H1 (cell line): ENCODE results near the gene TMEM151A. TPM values are rescaled to one million over a fixed set of nuclear protein-coding genes. Genes with fewer than 3 reads are reported as not detected.

ENCODE experiments used
- CTCF ChIA-PET: fragments of 300-600 bp; sonication (Branson Sonifier 250); formaldehyde crosslinking; loops from one replicate; lab custom pipeline; 2021; ENCODE audit not compliant: partially characterized antibody; lab: Charles Lee
- POLR2A ChIA-PET: fragments of 300-600 bp; sonication (Branson Sonifier 250); formaldehyde crosslinking; loops from one replicate; lab custom pipeline; 2021; ENCODE audit warnings: inconsistent platforms; ENCODE audit not compliant: partially characterized antibody; lab: Charles Lee
- DNase-seq, 2 experiments: peaks; one replicate each; pipeline versions ENCODE4 v3.0.0 to v3.0.0-alpha.2; 2010 to 2022; ENCODE audit warnings: low spot score in 2 of 2, low read depth in 1 of 2, mixed read lengths in 1 of 2
- FAIRE-seq: peaks from 2 replicates; lab custom pipeline; 2011; peaks lifted over from hg19 to GRCh38; lab: Jason Lieb, UNC
- H2AFZ ChIP-seq: 2 replicates; pipeline ENCODE4 v1.8.1; 2012; ENCODE audit warnings: low read length, inconsistent platforms
- H2AK5ac ChIP-seq: 2 replicates; pipeline ENCODE4 v1.6.1; 2013; ENCODE audit warnings: low read depth, low read length
- H2BK120ac ChIP-seq: replicated peaks from 2 replicates; pipeline ENCODE3; 2013; ENCODE audit warnings: low read depth, low read length, inconsistent platforms
- H2BK12ac ChIP-seq: 2 replicates; pipeline ENCODE4 v1.6.1; 2013; ENCODE audit warnings: low read depth, low read length
- H2BK15ac ChIP-seq: 2 replicates; pipeline ENCODE4 v1.6.1; 2013; ENCODE audit warnings: low read length
- H2BK20ac ChIP-seq: 2 replicates; pipeline ENCODE4 v1.6.1; 2013; ENCODE audit warnings: low read length
- H2BK5ac ChIP-seq: 2 replicates; pipeline ENCODE4 v1.6.1; 2013; ENCODE audit warnings: low read depth, low read length
- H3K14ac ChIP-seq: 2 replicates; pipeline ENCODE4 v1.6.1; 2013; ENCODE audit warnings: inconsistent platforms; ENCODE audit not compliant: insufficient read length
- H3K18ac ChIP-seq: 2 replicates; pipeline ENCODE4 v1.6.1; 2013; ENCODE audit warnings: low read length; ENCODE audit errors: extremely low read depth
- H3K23ac ChIP-seq: 2 replicates; pipeline ENCODE4 v1.6.1; 2013; ENCODE audit warnings: inconsistent platforms; ENCODE audit not compliant: insufficient read length
- H3K23me2 ChIP-seq: 2 replicates; pipeline ENCODE4 v1.6.1; 2013; ENCODE audit warnings: low read depth, low read length
- H3K27ac ChIP-seq: 2 replicates; pipeline ENCODE4 v1.6.1; 2011; ENCODE audit warnings: low read depth, low read length, inconsistent platforms
- H3K27me3 ChIP-seq, 4 experiments: replicated peaks in 1 of 4; 1 replicate in 1 of 4; 2 replicates in 3 of 4; pipeline versions ENCODE4 v1.6.1 to v1.8.1; 2011 to 2013; ENCODE audit warnings: low read length in 3 of 4, mild to moderate bottlenecking in 3 of 4, inconsistent platforms in 2 of 4, mixed read lengths in 2 of 4, moderate library complexity in 1 of 4; ENCODE audit not compliant: control insufficient read depth in 3 of 4, insufficient read depth in 3 of 4; ENCODE audit errors: extremely low read depth in 1 of 4
- H3K36me3 ChIP-seq, 4 experiments: 2 replicates each; pipeline versions ENCODE4 v1.6.1 to v1.8.1; 2011 to 2013; ENCODE audit warnings: mild to moderate bottlenecking in 4 of 4, low read length in 3 of 4, moderate library complexity in 2 of 4, control low read depth in 1 of 4, inconsistent platforms in 1 of 4; ENCODE audit not compliant: insufficient read depth in 4 of 4, control insufficient read depth in 2 of 4
- H3K4ac ChIP-seq: replicated peaks from 2 replicates; pipeline ENCODE3; 2013; ENCODE audit warnings: low read length, low read depth, mixed read lengths, inconsistent platforms; ENCODE audit not compliant: insufficient read length
- H3K4me1 ChIP-seq, 4 experiments: replicated peaks in 1 of 4; 1 replicate in 1 of 4; 2 replicates in 3 of 4; pipeline versions ENCODE4 v1.6.1 to v1.8.1; 2011 to 2013; ENCODE audit warnings: low read length in 3 of 4, inconsistent platforms in 2 of 4, mixed read lengths in 1 of 4; ENCODE audit not compliant: insufficient read depth in 4 of 4, control insufficient read depth in 3 of 4
- H3K4me2 ChIP-seq, 2 experiments: 2 replicates each; pipeline versions ENCODE4 v1.6.1 to v1.8.1; 2011 to 2013; ENCODE audit warnings: low read depth in 2 of 2, low read length in 2 of 2, control low read depth in 1 of 2, inconsistent platforms in 1 of 2, mild to moderate bottlenecking in 1 of 2; ENCODE audit not compliant: insufficient read depth in 1 of 2
- H3K4me3 ChIP-seq, 4 experiments: fragments of 200-600, 300-600 bp in 1 of 4; sonication (generic), shearing (Covaris generic), sonication (Bioruptor Twin) in 1 of 4; 2 replicates each; pipeline versions ENCODE4 v1.5.1 to v1.8.1; 2011 to 2016; ENCODE audit warnings: low read length in 4 of 4, low read depth in 3 of 4, control low read depth in 2 of 4, inconsistent platforms in 2 of 4, mild to moderate bottlenecking in 2 of 4, mixed read lengths in 1 of 4, moderate library complexity in 1 of 4; ENCODE audit not compliant: insufficient read depth in 2 of 4; ENCODE audit errors: extremely low read depth in 1 of 4
- H3K56ac ChIP-seq: replicated peaks from 2 replicates; pipeline ENCODE3; 2013; ENCODE audit warnings: low read depth, mild to moderate bottlenecking, mixed read lengths, low read length, inconsistent platforms; ENCODE audit not compliant: insufficient read length
- H3K79me1 ChIP-seq: 2 replicates; pipeline ENCODE4 v1.6.1; 2013; ENCODE audit warnings: low read depth, low read length, control low read depth
- H3K79me2 ChIP-seq, 2 experiments: 2 replicates each; pipeline versions ENCODE4 v1.6.1 to v1.8.1; 2012 to 2013; ENCODE audit warnings: low read length in 2 of 2, mild to moderate bottlenecking in 2 of 2, inconsistent platforms in 1 of 2; ENCODE audit not compliant: insufficient read depth in 2 of 2, control insufficient read depth in 1 of 2
- H3K9ac ChIP-seq, 4 experiments: replicated peaks in 1 of 4; 1 replicate in 1 of 4; 2 replicates in 3 of 4; pipeline versions ENCODE4 v1.6.1 to v1.8.1; 2011 to 2013; ENCODE audit warnings: low read depth in 3 of 4, low read length in 3 of 4, control low read depth in 2 of 4, mild to moderate bottlenecking in 2 of 4, moderate library complexity in 2 of 4, inconsistent platforms in 1 of 4; ENCODE audit errors: extremely low read depth in 1 of 4
- H3K9me3 ChIP-seq, 2 experiments: 2 replicates each; pipeline versions ENCODE4 v1.6.1 to v1.8.1; 2012 to 2013; ENCODE audit warnings: mild to moderate bottlenecking in 2 of 2, moderate library complexity in 2 of 2, control low read depth in 1 of 2, inconsistent platforms in 1 of 2, low read depth in 1 of 2, low read length in 1 of 2, mixed read lengths in 1 of 2; ENCODE audit not compliant: insufficient read depth in 2 of 2
- H4K20me1 ChIP-seq, 2 experiments: replicated peaks in 1 of 2; 2 replicates each; pipeline versions ENCODE3 to v1.8.1; 2011 to 2013; ENCODE audit warnings: inconsistent platforms in 2 of 2, low read length in 2 of 2, mild to moderate bottlenecking in 1 of 2; ENCODE audit not compliant: insufficient read depth in 2 of 2, control insufficient read depth in 1 of 2
- H4K5ac ChIP-seq: 2 replicates; pipeline ENCODE4 v1.6.1; 2013; ENCODE audit warnings: low read length, low read depth, mixed read lengths, inconsistent platforms; ENCODE audit not compliant: insufficient read length
- H4K8ac ChIP-seq: 2 replicates; pipeline ENCODE4 v1.8.0; 2013; ENCODE audit warnings: mild to moderate bottlenecking, moderate library complexity, low read length, inconsistent platforms; ENCODE audit not compliant: insufficient read depth; ENCODE audit errors: extremely low read depth
- H4K91ac ChIP-seq: replicated peaks from 2 replicates; pipeline ENCODE3; 2013; ENCODE audit warnings: low read length, mixed read lengths, inconsistent platforms; ENCODE audit not compliant: insufficient read length
- CBX5 ChIP-seq: fragments of 300-800, 300-1000 bp; sonication (generic); IDR thresholded peaks from 2 replicates; pipeline ENCODE4 v1.7.1; 2016; ENCODE audit warnings: antibody characterized with exemption, low read length, low read depth
- GABPA ChIP-seq: IDR thresholded peaks from 2 replicates; pipeline ENCODE4 v1.6.1; 2011; ENCODE audit warnings: mild to moderate bottlenecking, low read length, moderate library complexity, borderline replicate concordance; ENCODE audit not compliant: insufficient read depth
- KDM5A ChIP-seq: fragments of 200-600 bp; IDR thresholded peaks from 2 replicates; pipeline ENCODE4 v1.7.1; 2012; ENCODE audit warnings: mild to moderate bottlenecking, low read length, inconsistent platforms, mixed read lengths
- MAX ChIP-seq: IDR thresholded peaks from 2 replicates; pipeline ENCODE4 v1.6.1; 2012; ENCODE audit warnings: inconsistent platforms
- NRF1 ChIP-seq: IDR thresholded peaks from 2 replicates; pipeline ENCODE4 v1.6.1; 2011; ENCODE audit warnings: mild to moderate bottlenecking, low read depth, low read length, improper control_type of control experiment
- POLR2AphosphoS5 ChIP-seq: IDR thresholded peaks from 2 replicates; pipeline ENCODE4 v1.6.1; 2011; ENCODE audit warnings: low read depth, low read length
- RAD21 ChIP-seq, 2 experiments: IDR thresholded peaks in 1 of 2; conservative IDR thresholded peaks in 1 of 2; 2 replicates each; pipeline ENCODE4 v1.6.1; 2011; ENCODE audit warnings: low read depth in 2 of 2, low read length in 2 of 2, improper control_type of control experiment in 1 of 2, inconsistent platforms in 1 of 2, mild to moderate bottlenecking in 1 of 2, moderate library complexity in 1 of 2
- RBBP5 ChIP-seq: IDR thresholded peaks from 2 replicates; pipeline ENCODE4 v1.7.1; 2012; ENCODE audit warnings: low read depth, mild to moderate bottlenecking, inconsistent platforms, low read length, moderate library complexity, borderline replicate concordance
- SIN3A ChIP-seq, 2 experiments: IDR thresholded peaks in 1 of 2; conservative IDR thresholded peaks in 1 of 2; 2 replicates each; pipeline ENCODE4 v1.6.1; 2011 to 2012; ENCODE audit warnings: low read length in 2 of 2, improper control_type of control experiment in 1 of 2, low read depth in 1 of 2, mild to moderate bottlenecking in 1 of 2
- TAF7 ChIP-seq: optimal IDR thresholded peaks from 2 replicates; pipeline ENCODE3; 2011; ENCODE audit warnings: low read depth, mild to moderate bottlenecking, inconsistent platforms, low read length, moderate library complexity, borderline replicate concordance
- WGBS, 2 experiments: shearing (Covaris generic) in 1 of 2; methylation state at CpG; one replicate each; pipeline versions ENCODE4 v1.1.6 to v1.1.7; 2013 to 2015; ENCODE audit warnings: low lambda C conversion rate in 2 of 2, mixed read lengths in 2 of 2, inconsistent platforms in 1 of 2, low coverage in 1 of 2, missing lambda C conversion rate in 1 of 2; ENCODE audit not compliant: insufficient replicate concordance in 2 of 2, insufficient coverage in 1 of 2, insufficient read length in 1 of 2; ENCODE audit errors: extremely low coverage in 1 of 2, missing lambda C conversion rate in 1 of 2; 5-methylcytosine and 5-hydroxymethylcytosine counted together
- polyA plus RNA-seq, 7 experiments: library from polyadenylated mRNA; depleted of rRNA in 3 of 7; stranded (reverse) in 5 of 7; unstranded in 2 of 7; fragments of >200 nt in 5 of 7; fragments of 200-250 nt in 2 of 7; gene quantifications; 1 replicate in 5 of 7; 2 replicates in 1 of 7; 4 replicates in 1 of 7; pipeline versions ENCODE4 v1.2.1 to v1.2.3, GENCODE V29; 2011 to 2013; ENCODE audit warnings: missing spikeins in 2 of 7, mixed read lengths in 2 of 7
- total RNA-seq: library from RNA; stranded (reverse); fragmentation: NEBNext Ultra II Directional; extraction: Animal tissue kit (Norgen Biotek cat#: 25700); gene quantifications from 2 replicates; pipeline ENCODE4 v1.2.1, GENCODE V29; 2021

The TMEM151A gene
- total and polyA plus RNA-seq, 2 of the 8 experiments (the other 6 are each of a cell fraction or from before 2014, with no cell fraction given): 3.2 TPM

GRCh38 chr11:66268244-66268951 is 23.3 kb upstream of the TMEM151A start, which contains the start of gene RAB1B:
Gene RAB1B (plus strand): TSS chr11:66268639. CDS start chr11:66268680, 41 bp downstream.
- H4K5ac ChIP-seq: peak within 1 kb of the TSS; percentile 97
- H3K14ac ChIP-seq: no peak within 1 kb of the TSS
- no peak within 1 kb of the TSS for H2BK20ac ChIP-seq
- peak within 1 kb of the TSS; percentile 97 for H4K8ac ChIP-seq
- peak within 1 kb of the TSS; percentile 88 to 96 for H3K4me2 ChIP-seq
- H3K56ac ChIP-seq: peak within 1 kb of the TSS; percentile 95
- peak within 1 kb of the TSS; percentile 98; the same call in 1 of the 2 replicates for H2BK5ac ChIP-seq
- FAIRE-seq (peak; percentile 78), DNase-seq (peak; percentile 99 to 100)
- 1% methylated on average over 42 of the region's 64 CpGs; no CpG with 5 or more reads in 1 of the 2 experiments for whole genome bisulfite sequencing, 2 experiments
- peak within 1 kb of the TSS; percentile 96 for H4K91ac ChIP-seq
- peaks cover 9% of the 10 kb centered on the region for H3K23me2 ChIP-seq
- H3K18ac ChIP-seq: peak within 1 kb of the TSS; percentile 95
- H3K79me1 ChIP-seq: peaks cover 6% of the 10 kb centered on the region; the same call in 1 of the 2 replicates
- H3K27ac ChIP-seq: peak within 1 kb of the TSS; percentile 92; the same call in 1 of the 2 replicates
- ChIA-PET CTCF (interaction anchor here (0.8 to 6.6 kb wide), 13 partner anchors 9 to 380 kb away, joined by 3 to 48 read pairs (median 4); partner anchors contain the start of genes CNIH2, FIBP and YIF1A), POLR2A (interaction anchor here (0.6 to 9.0 kb wide), 13 partner anchors 12 to 353 kb away, joined by 3 to 125 read pairs (median 5); partner anchors contain the start of genes CNIH2, RIN1 and YIF1A)
- no peak within 1 kb of the TSS for H3K4ac ChIP-seq
- H2BK120ac ChIP-seq: no peak within 1 kb of the TSS
- no peaks in the 10 kb centered on the region for H3K27me3 ChIP-seq
- no peak within 1 kb of the TSS for H2BK15ac ChIP-seq
- H4K20me1 ChIP-seq: peaks cover 5 to 15% of the 10 kb centered on the region in 2 experiments
- no peak within 1 kb of the TSS for H2AFZ ChIP-seq
- H3K4me3 ChIP-seq: peak within 1 kb of the TSS; percentile 57 to 91 (median 82)
- no peaks in the 10 kb centered on the region for H3K9me3 ChIP-seq
- no peak within 1 kb of the TSS for H2AK5ac ChIP-seq
- H3K9ac ChIP-seq: peak within 1 kb of the TSS; percentile 82 to 97 (median 93)
- no peak within 1 kb of the TSS for H2BK12ac ChIP-seq
- H3K36me3 ChIP-seq: peaks cover 10 to 22% (median 16%) of the 10 kb centered on the region in 4 experiments
- H3K79me2 ChIP-seq: peaks cover 0 to 13% of the 10 kb centered on the region in 2 experiments; a peak in 2 of 4 replicates
- peaks cover 0 to 5% (median 3%) of the 10 kb centered on the region in 4 experiments; a peak in 5 of 7 replicates for H3K4me1 ChIP-seq
- H3K23ac ChIP-seq: no peak within 1 kb of the TSS
- TF ChIP-seq GABPA (no peak), RBBP5 (0 out of 2 replicates have a peak, but pooled peaks have one; percentile 19), MAX (peak; percentile 24; the same call in 1 of the 2 replicates), POLR2AphosphoS5 (peak; percentile 61), NRF1 (peak; percentile 96), SIN3A (conservative IDR thresholded peaks at IDR 0.05 in 1 of 2, IDR thresholded peaks at IDR 0.05 in 1 of 2; ENCODE audit: low read depth in 1 of 2, low read length in 2 of 2) (0 out of 4 replicates have a peak, but pooled peaks of 1 of the 2 experiments have one; percentile 75), RAD21 (IDR thresholded peaks at IDR 0.05 in 1 of 2, conservative IDR thresholded peaks at IDR 0.05 in 1 of 2; ENCODE audit: low read depth in 2 of 2, low read length in 2 of 2) (no peak), CBX5 (no peak), KDM5A (no peak), TAF7 (no peak)
